Central memory CD4-positive, alpha-beta T cell (primary cell): ENCODE measurements around the gene ZFAND2B.
A peak's percentile ranks its signal among the peaks of the same experiment; 100 is the strongest.

Experiments
- DNase-seq: peaks from one replicate; pipeline ENCODE4 v3.0.0; 2022

Gene ZFAND2B

GRCh38 chr2:219204425-219205164 lies 2.0 kb upstream of the ZFAND2B start:
- DNase-seq = no peak

GRCh38 chr2:219205165-219205538 lies 1.4 kb upstream of the ZFAND2B start:
- no peak for DNase-seq

GRCh38 chr2:219205981-219206327 lies 628 bp upstream of the ZFAND2B start:
- DNase-seq = no peak

GRCh38 chr2:219207134-219207883 lies 727 bp downstream of the ZFAND2B start:
- no peak for DNase-seq

GRCh38 chr2:219207884-219208740 lies 1.5 kb downstream of the ZFAND2B start:
- no peak for DNase-seq

GRCh38 chr2:219209236-219210195 lies 2.9 kb downstream of the ZFAND2B start:
- DNase-seq = no peak

- no peak for DNase-seq
These were observed 3.8 kb downstream of the ZFAND2B start for GRCh38 chr2:219210196-219210885.

- DNase-seq = no peak
These were observed 4.3 kb downstream of the ZFAND2B start for GRCh38 chr2:219210886-219211362.

- DNase-seq = no peak
These were observed 6.4 kb downstream of the ZFAND2B start for GRCh38 chr2:219213026-219213415.

- DNase-seq = no peak
These were observed 7.0 kb downstream of the ZFAND2B start for GRCh38 chr2:219213486-219214071.

GRCh38 chr2:219214141-219214540 lies 7.6 kb downstream of the ZFAND2B start:
- no peak for DNase-seq

GRCh38 chr2:219214786-219215185 lies 8.2 kb downstream of the ZFAND2B start:
- DNase-seq = no peak

- no peak for DNase-seq
These were observed 9.4 kb downstream of the ZFAND2B start for GRCh38 chr2:219215871-219216534.

GRCh38 chr2:219216535-219216915 lies 9.9 kb downstream of the ZFAND2B start:
- DNase-seq = no peak

- peak; percentile 17 for DNase-seq
These were observed 11.7 kb downstream of the ZFAND2B start for GRCh38 chr2:219218217-219218731.

GRCh38 chr2:219218732-219219701 lies 12.4 kb downstream of the ZFAND2B start, which contains the start of gene ABCB6:
Gene ABCB6 (minus strand): TSS chr2:219218958. CDS start chr2:219218673, 285 bp downstream.
- peak; percentile 82 for DNase-seq

GRCh38 chr2:219219784-219220532 lies 13.4 kb downstream of the ZFAND2B start:
- no peak for DNase-seq
